ENCODE measurements around the gene CFAP45.

Gene CFAP45

DNA sequence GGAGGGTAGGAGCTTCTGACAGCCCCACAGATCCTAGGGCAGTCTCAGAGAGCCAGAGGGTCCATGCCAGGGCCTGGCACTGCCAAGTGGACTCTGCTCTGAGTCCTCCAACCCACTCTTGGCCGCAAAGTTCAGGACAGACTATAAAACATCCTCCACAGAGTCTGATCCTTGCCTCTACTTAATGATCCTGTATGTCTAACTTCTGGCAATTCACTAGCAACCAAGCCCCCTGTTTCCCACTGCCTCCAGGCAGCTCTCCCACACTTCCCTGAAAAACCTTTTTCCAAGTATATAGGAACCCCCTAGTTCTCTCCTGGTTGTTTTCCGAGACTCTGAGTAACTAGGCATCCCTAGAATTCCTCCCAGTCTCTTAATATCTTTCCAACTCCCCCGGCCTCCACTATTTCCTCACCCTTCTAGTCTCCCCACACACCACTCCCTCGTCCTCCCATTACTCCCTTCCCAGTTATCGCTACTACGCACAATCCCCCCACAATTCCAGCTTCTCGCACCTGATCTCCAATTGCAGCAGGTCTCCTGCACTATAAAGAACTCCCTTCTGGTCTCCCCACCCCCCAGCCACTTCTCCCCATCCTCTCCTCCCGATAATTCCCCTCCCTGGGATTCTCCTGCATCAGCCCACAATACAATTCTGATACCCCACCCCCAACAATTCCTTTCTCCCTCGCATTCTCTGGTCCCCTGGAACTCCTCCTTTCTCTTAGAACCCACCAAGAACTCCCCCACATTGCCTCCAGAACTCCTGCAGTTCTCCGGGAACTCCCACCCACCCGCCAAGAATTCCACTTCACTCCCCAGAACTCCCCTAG, 44.9 kb upstream of the CFAP45 start:
- H3K4me3 ChIP-seq (ENCODE audit: low read depth, low read length): no peak overlapping the region
- TF ChIP-seq, protein P1, sequence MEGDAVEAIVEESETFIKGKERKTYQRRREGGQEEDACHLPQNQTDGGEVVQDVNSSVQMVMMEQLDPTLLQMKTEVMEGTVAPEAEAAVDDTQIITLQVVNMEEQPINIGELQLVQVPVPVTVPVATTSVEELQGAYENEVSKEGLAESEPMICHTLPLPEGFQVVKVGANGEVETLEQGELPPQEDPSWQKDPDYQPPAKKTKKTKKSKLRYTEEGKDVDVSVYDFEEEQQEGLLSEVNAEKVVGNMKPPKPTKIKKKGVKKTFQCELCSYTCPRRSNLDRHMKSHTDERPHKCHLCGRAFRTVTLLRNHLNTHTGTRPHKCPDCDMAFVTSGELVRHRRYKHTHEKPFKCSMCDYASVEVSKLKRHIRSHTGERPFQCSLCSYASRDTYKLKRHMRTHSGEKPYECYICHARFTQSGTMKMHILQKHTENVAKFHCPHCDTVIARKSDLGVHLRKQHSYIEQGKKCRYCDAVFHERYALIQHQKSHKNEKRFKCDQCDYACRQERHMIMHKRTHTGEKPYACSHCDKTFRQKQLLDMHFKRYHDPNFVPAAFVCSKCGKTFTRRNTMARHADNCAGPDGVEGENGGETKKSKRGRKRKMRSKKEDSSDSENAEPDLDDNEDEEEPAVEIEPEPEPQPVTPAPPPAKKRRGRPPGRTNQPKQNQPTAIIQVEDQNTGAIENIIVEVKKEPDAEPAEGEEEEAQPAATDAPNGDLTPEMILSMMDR (IDR thresholded peaks at IDR 0.05; ENCODE audit: borderline replicate concordance, insufficient read depth, low read depth, low read length): no peak

DNA sequence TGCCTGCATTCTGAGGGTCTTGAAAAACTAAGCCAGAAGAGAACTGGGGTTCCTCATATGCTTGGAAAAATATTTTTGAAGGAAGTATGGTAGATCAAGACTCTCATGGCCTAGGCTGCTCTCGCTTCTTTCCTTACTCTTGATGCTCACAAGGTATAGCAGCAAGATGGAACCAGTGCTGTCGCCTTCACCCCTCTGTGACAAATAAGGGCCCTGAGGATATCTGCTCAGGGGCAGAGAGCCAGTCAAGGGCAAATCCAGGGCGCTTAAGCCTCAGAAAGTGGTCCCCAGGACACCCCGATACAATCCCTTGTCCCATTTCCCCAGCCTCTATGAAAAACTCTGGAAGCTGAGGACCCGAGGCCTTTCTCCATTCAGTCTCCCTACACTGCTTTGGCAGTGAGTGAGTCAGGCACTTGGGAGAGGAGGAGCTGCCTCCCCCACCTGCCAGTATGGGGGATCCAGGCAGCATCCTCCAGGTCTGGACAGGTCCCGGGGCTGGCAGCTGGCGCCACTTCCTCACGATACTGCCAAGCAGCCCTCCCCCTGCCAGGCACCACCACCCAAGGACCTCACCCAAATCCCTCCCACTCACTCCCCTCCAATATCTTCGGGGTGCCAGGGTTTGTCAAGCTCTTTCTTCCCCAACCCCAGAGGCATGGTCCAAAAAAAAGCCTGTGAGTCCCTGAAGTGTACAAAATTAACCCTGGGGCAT, 44.1 kb upstream of the CFAP45 start:
- TF ChIP-seq, protein P1 (IDR thresholded peaks at IDR 0.05; ENCODE audit: borderline replicate concordance, insufficient read depth, low read depth, low read length): no peak
- no peak overlapping the region for H3K4me3 ChIP-seq (ENCODE audit: low read depth, low read length)

DNA sequence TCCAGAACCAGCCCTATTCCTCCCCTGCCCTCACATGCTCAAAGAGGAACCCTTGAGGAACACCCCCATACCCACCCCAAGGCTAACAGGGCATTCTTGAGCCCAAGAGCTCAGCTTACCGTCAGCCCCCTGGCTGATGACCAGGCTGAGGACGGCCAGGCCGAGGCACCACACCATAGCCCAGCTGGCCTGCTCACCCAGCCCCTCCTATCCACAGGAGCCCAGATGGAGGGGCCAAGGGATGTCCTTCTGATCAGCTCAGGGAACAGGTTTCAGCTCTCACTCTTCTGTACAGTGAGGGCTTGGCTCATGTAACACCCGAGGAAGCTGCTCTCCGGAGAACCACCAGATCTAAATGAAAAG, 43.3 kb upstream of the CFAP45 start:
- TF ChIP-seq, protein P1 (IDR thresholded peaks at IDR 0.05; ENCODE audit: borderline replicate concordance, insufficient read depth, low read depth, low read length): no peak

DNA sequence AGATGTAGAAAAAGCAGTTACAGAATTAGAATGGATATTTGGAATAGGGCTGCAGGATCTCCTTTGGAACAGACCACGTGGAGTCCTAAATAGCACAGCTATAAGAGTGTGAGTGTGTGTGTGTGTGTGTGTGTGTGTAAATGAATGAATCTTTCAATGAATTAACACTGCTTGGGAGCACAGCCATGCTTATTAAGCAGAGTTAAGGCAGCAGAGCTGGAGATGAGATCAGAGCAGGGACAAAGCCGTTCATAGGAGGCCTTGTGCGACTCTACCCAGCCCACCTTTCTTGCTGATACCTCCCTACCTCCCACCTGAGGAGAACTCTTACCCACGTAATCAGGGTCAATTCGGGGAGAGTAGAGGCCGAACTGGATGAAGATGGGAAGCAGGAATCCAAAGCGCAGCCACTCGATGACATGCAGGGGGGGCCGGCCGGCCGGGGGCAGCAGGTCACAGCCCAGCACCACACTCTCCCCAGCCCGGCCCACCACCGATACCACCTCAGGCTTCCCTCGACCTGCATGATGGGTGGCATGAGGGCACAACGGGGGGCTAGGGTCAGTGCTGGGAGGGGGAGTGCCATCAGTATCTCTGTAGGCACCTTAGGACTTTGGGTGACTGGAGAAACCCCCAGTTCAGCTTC, 42.8 kb upstream of the CFAP45 start:
- no peak overlapping the region for H3K4me3 ChIP-seq (ENCODE audit: low read depth, low read length)
- TF ChIP-seq, protein P1 (IDR thresholded peaks at IDR 0.05; ENCODE audit: borderline replicate concordance, insufficient read depth, low read depth, low read length): no peak

More for the DNA sequence above, 43.3 kb upstream of the CFAP45 start:
- no peak overlapping the region for H3K4me3 ChIP-seq (ENCODE audit: low read depth, low read length)

DNA sequence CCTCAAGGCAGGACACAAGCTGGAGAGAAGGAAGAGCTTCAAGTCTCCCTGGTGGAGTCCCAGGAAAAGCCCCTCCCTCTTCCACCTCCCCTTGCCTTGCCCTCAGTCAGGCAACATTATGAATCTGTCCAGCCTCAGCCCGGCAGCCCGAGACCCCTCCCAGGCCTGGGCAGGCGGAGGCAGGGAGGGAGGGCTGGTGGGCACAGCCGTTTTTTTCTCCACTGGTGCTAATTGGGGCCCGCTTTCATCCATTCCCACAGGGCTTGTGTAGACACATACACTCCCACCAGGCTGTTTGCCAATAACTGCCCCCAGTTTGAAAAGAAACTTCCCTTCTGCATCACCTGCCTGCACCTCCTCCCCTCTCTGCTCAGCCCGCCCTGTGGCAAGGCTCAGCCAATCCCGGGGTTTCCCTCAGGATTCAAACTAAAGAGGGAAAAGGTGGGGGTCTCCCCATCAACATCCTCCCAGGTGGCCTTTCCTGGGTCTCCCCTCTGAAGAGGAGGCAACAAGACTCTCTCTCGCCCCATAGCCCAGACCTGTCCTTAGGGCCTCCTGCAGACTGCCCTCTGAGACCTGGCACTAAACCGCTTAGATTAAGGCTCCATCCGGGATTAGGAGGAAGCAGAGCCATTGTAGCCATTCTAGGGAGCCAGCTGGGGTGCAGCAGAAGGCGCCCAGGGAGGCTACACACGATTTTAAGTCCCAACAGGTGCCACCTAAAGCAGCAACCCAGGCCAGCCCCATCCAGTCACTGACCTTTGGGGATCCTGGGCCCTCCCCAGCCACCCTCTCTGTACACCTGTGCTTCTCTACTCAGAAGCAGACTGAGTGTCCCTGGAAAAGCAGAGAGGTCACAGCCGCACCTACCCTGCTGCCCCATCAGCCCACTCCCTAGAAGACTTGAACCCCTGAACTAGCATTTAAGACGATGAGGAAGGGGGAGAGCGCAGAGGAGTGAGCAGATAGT, 41.9 kb upstream of the CFAP45 start:
- TF ChIP-seq, protein P1 (IDR thresholded peaks at IDR 0.05; ENCODE audit: borderline replicate concordance, insufficient read depth, low read depth, low read length): no peak
- H3K4me3 ChIP-seq (ENCODE audit: low read depth, low read length): no peak overlapping the region

DNA sequence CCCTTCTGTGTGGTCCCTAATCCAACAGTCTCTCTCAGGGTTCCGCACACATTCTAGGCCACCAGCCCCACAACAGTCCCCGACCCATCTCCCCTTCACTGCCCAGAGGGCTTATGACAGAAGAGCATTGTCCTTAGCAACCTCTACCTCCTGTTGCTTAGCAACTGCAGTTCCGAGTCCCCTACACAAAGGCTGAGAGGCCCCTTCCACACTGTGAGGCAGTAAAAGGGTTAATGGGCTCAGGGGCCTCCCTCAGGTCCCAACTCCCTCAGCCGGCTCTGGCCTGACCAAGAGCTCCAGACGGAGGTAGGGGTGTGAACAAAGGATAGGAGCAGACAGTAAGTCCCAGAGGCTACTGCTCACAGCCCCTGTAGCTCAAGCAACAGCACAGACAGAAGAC, 41.2 kb upstream of the CFAP45 start:
- H3K4me3 ChIP-seq (ENCODE audit: low read depth, low read length): no peak overlapping the region
- TF ChIP-seq, protein P1 (IDR thresholded peaks at IDR 0.05; ENCODE audit: borderline replicate concordance, insufficient read depth, low read depth, low read length): no peak

Data from GM12875 (cell line).